Keratinocyte (primary cell): ENCODE data around the gene INPP5B. TPM values are rescaled to one million over a fixed set of nuclear protein-coding genes. Genes with fewer than 3 reads are reported as not detected.

ENCODE experiments used
- DNase-seq: peaks from one replicate; pipeline ENCODE4 v3.0.0-alpha.2; 2011; ENCODE audit warnings: low read depth, missing footprints, low spot score
- FAIRE-seq: peaks from 2 replicates; lab custom pipeline; 2011; peaks lifted over from hg19 to GRCh38; lab: Jason Lieb, UNC
- H2AFZ ChIP-seq: 2 replicates; pipeline ENCODE4 v1.6.0; 2012; ENCODE audit warnings: low read length, control low read depth, inconsistent platforms; ENCODE audit not compliant: control insufficient read depth
- H3K27ac ChIP-seq: 2 replicates; pipeline ENCODE4 v1.5.1; 2011; ENCODE audit warnings: low read length; ENCODE audit not compliant: control insufficient read depth, insufficient read depth
- H3K27me3 ChIP-seq: 3 replicates; pipeline ENCODE4 v1.6.0; 2011; ENCODE audit warnings: low read length; ENCODE audit not compliant: control insufficient read depth, insufficient read depth; ENCODE audit errors: extremely low read depth
- H3K36me3 ChIP-seq, 2 experiments: 2 replicates in 1 of 2; 3 replicates in 1 of 2; pipeline ENCODE4 v1.5.1; 2011; ENCODE audit warnings: low read length in 2 of 2, mild to moderate bottlenecking in 1 of 2; ENCODE audit not compliant: control insufficient read depth in 2 of 2, insufficient read depth in 2 of 2; ENCODE audit errors: extremely low read depth in 1 of 2
- H3K4me1 ChIP-seq: 3 replicates; pipeline ENCODE4 v1.5.1; 2011; ENCODE audit warnings: low read length; ENCODE audit not compliant: control insufficient read depth, insufficient read depth; ENCODE audit errors: extremely low read depth
- H3K4me2 ChIP-seq: 3 replicates; pipeline ENCODE4 v1.6.0; 2011; ENCODE audit warnings: low read depth, low read length; ENCODE audit not compliant: control insufficient read depth, insufficient read depth; ENCODE audit errors: extremely low read depth
- H3K4me3 ChIP-seq, 3 experiments: fragments of 200-600 bp in 1 of 3; sonication (generic) in 1 of 3; 2 replicates in 2 of 3; 3 replicates in 1 of 3; pipeline ENCODE4 v1.5.1; 2011 to 2016; ENCODE audit warnings: low read length in 3 of 3, mild to moderate bottlenecking in 3 of 3, control low read depth in 2 of 3, inconsistent platforms in 1 of 3, low read depth in 1 of 3, mixed read lengths in 1 of 3, mixed run types in 1 of 3, moderate library complexity in 1 of 3; ENCODE audit not compliant: control insufficient read depth in 2 of 3, insufficient read depth in 2 of 3; ENCODE audit errors: extremely low read depth in 1 of 3
- H3K79me2 ChIP-seq: 2 replicates; pipeline ENCODE4 v1.6.0; 2012; ENCODE audit warnings: low read length; ENCODE audit not compliant: control insufficient read depth, insufficient read depth
- H3K9ac ChIP-seq: 3 replicates; pipeline ENCODE4 v1.6.0; 2011; ENCODE audit warnings: low read length; ENCODE audit not compliant: control insufficient read depth, insufficient read depth; ENCODE audit errors: extremely low read depth
- H3K9me1 ChIP-seq: 3 replicates; pipeline ENCODE4 v1.6.0; 2011; ENCODE audit warnings: low read length; ENCODE audit not compliant: control insufficient read depth, insufficient read depth; ENCODE audit errors: extremely low read depth
- H3K9me3 ChIP-seq: 2 replicates; pipeline ENCODE4 v1.5.1; 2012; ENCODE audit warnings: low read depth, low read length; ENCODE audit not compliant: control insufficient read depth
- H4K20me1 ChIP-seq: 3 replicates; pipeline ENCODE4 v1.6.0; 2011; ENCODE audit warnings: low read length; ENCODE audit not compliant: control insufficient read depth, insufficient read depth; ENCODE audit errors: extremely low read depth
- CTCF ChIP-seq, 3 experiments: IDR thresholded peaks in 1 of 3; conservative IDR thresholded peaks in 1 of 3; optimal IDR thresholded peaks in 1 of 3; 2 replicates in 2 of 3; 3 replicates in 1 of 3; pipeline versions ENCODE3 to v1.5.1; 2011; ENCODE audit warnings: low read length in 3 of 3, mild to moderate bottlenecking in 3 of 3, moderate library complexity in 2 of 3, control low read depth in 1 of 3, inconsistent platforms in 1 of 3; ENCODE audit not compliant: insufficient read depth in 2 of 3; ENCODE audit errors: extremely low read depth in 1 of 3
- EZH2 ChIP-seq: IDR thresholded peaks from one replicate; pipeline ENCODE4 v1.6.1; 2012; ENCODE audit warnings: inconsistent platforms, mild to moderate bottlenecking, low read length, moderate library complexity
- dilution Hi-C: fragments of 300-500 bp; cut with MboI; formaldehyde crosslinking; loops from one replicate; pipeline ENCODE4 v1.7.0; 2020; ENCODE audit warnings: low sequenced_read_pairs; ENCODE audit not compliant: extremely low pct_ligation_motif_present
- polyA plus RNA-seq, 5 experiments: library from polyadenylated mRNA; depleted of rRNA in 3 of 5; stranded (reverse) in 3 of 5; stranded (forward) in 1 of 5; unstranded in 1 of 5; fragments of >200 nt; gene quantifications; 1 replicate in 1 of 5; 2 replicates in 3 of 5; 3 replicates in 1 of 5; pipeline versions ENCODE4 v1.2.1 to v1.2.3, GENCODE V29; 2011 to 2012; ENCODE audit warnings: missing spikeins in 2 of 5, low read depth in 1 of 5, low replicate concordance in 1 of 5

Gene INPP5B
- polyA plus RNA-seq, 1 donor (not counting 4 experiments of a cell fraction or from before 2014, with no cell fraction given): 6.4 TPM

DNA sequence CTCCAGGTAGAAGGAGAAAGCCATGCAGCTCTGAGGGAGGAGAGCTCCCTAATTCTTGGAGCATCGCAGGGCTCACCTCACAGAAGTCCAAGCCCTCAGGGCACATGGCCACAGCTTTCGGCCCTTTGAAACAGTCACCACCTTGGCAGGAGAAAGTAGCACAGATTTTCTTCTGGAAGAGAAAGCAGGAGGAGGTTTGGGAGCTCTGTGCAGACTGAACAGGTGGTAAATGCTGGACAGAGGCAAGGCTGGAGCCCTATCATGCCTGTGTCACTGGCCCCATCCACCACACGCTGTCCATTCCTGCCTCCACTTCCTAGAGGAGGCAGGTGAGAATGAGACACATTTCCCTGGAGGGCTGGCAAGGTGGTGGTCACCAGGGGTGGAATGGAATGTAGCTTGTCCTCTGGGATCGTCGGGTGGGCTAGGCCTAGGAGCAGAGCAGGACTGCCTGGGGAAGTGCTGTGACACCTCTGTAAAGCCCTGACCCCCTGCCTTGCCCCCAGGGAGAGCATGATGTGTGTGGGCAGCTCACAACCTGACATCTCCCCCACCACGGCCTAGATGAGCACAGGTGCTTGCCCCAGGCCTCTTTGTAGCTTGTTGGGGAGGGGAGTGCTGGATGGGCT is 2.8 kb upstream of the INPP5B start:
- no peak for TF ChIP-seq EZH2
- TF ChIP-seq CTCF (optimal IDR thresholded peaks at IDR 0.05 in 1 of 3, IDR thresholded peaks at IDR 0.05 in 1 of 3, conservative IDR thresholded peaks at IDR 0.05 in 1 of 3; ENCODE audit: extremely low read depth in 1 of 3, insufficient read depth in 2 of 3, low read length in 3 of 3): no peak
- no peaks in the 10 kb centered on the region for H3K9me1 ChIP-seq
- no peaks in the 10 kb centered on the region for H3K79me2 ChIP-seq
- H3K9ac ChIP-seq: no peak overlapping the region
- DNase-seq (no peak), FAIRE-seq (no peak)
- no peaks in the 10 kb centered on the region for H3K36me3 ChIP-seq
- no peak overlapping the region for H3K4me3 ChIP-seq
- H3K4me1 ChIP-seq: no peaks in the 10 kb centered on the region
- H3K4me2 ChIP-seq: no peak overlapping the region
- H3K9me3 ChIP-seq: no peaks in the 10 kb centered on the region
- H3K27ac ChIP-seq: no peak overlapping the region
- H3K27me3 ChIP-seq: no peaks in the 10 kb centered on the region
- dilution Hi-C loops: no loop called here
- no peaks in the 10 kb centered on the region for H4K20me1 ChIP-seq
- no peak overlapping the region for H2AFZ ChIP-seq

DNA sequence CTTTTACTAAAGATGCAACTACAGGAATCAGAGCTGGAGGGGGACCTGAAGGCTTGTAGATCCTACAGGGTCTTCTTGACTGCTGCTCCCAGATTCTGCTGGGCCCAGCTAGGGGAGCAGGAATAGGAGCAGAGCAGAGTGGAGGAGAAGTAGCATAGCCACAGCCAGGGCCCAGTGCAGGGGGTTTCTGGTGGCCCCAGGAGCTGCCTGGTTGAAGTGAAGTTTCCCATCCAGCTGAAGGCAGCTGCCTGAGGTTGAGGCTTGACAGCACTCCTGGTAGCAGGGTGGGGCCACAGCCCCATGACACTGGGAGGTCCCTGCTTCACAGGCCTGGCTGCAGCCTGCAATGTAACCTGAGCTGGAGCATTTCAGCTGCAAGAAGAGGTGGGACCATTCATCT is 2.0 kb upstream of the INPP5B start:
- no peaks in the 10 kb centered on the region for H4K20me1 ChIP-seq
- TF ChIP-seq CTCF (optimal IDR thresholded peaks at IDR 0.05 in 1 of 3, IDR thresholded peaks at IDR 0.05 in 1 of 3, conservative IDR thresholded peaks at IDR 0.05 in 1 of 3; ENCODE audit: extremely low read depth in 1 of 3, insufficient read depth in 2 of 3, low read length in 3 of 3): no peak
- TF ChIP-seq EZH2: no peak
- no peaks in the 10 kb centered on the region for H3K27me3 ChIP-seq
- H3K4me1 ChIP-seq: no peaks in the 10 kb centered on the region
- H3K9me1 ChIP-seq: no peaks in the 10 kb centered on the region
- no peak for FAIRE-seq
- no peaks in the 10 kb centered on the region for H3K36me3 ChIP-seq
- no peak overlapping the region for H3K4me3 ChIP-seq
- no peaks in the 10 kb centered on the region for H3K79me2 ChIP-seq
- DNase-seq: no peak
- H2AFZ ChIP-seq: no peak overlapping the region
- dilution Hi-C loops: no loop called here
- no peak overlapping the region for H3K27ac ChIP-seq
- H3K9me3 ChIP-seq: no peaks in the 10 kb centered on the region
- no peak overlapping the region for H3K4me2 ChIP-seq
- H3K9ac ChIP-seq: no peak overlapping the region
